ENCODE results near the gene LTA4H.

The LTA4H gene

DNA sequence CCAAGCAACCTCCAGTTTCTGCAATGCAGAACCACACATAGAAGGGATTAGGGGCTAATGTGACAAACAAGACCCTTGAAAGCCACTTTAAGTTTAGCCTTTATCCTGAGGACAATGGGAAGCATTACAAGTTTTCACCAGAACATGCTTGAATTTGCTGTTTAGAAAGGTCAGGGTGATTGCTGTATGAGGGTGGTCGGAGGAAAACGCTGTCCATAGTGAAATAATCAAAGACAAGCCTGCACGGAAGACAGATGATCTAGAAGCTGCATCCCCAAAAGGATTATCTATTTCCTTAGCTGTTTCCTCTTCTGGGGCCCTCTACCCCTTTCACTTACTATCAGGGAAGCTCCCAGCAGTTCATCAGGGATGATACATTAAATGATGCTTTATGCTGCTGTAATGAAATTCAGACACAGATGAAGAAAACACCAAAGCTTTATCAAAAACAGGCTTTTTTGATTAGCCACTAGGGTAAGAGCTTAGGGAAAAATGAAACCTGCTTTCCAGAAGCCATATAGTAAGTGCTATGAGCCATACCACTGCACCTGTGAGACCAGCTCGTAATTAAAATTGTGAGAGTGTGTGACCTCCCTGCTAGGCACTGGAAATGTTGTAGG lies 45.8 kb downstream of the LTA4H start:
- DNase-seq (ENCODE audit: insufficient read length, low spot score) (no peak), FAIRE-seq (no peak)
- TF ChIP-seq, protein P1, sequence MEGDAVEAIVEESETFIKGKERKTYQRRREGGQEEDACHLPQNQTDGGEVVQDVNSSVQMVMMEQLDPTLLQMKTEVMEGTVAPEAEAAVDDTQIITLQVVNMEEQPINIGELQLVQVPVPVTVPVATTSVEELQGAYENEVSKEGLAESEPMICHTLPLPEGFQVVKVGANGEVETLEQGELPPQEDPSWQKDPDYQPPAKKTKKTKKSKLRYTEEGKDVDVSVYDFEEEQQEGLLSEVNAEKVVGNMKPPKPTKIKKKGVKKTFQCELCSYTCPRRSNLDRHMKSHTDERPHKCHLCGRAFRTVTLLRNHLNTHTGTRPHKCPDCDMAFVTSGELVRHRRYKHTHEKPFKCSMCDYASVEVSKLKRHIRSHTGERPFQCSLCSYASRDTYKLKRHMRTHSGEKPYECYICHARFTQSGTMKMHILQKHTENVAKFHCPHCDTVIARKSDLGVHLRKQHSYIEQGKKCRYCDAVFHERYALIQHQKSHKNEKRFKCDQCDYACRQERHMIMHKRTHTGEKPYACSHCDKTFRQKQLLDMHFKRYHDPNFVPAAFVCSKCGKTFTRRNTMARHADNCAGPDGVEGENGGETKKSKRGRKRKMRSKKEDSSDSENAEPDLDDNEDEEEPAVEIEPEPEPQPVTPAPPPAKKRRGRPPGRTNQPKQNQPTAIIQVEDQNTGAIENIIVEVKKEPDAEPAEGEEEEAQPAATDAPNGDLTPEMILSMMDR (IDR thresholded peaks at IDR 0.05; ENCODE audit: insufficient read depth, missing control alignments): no peak

DNA sequence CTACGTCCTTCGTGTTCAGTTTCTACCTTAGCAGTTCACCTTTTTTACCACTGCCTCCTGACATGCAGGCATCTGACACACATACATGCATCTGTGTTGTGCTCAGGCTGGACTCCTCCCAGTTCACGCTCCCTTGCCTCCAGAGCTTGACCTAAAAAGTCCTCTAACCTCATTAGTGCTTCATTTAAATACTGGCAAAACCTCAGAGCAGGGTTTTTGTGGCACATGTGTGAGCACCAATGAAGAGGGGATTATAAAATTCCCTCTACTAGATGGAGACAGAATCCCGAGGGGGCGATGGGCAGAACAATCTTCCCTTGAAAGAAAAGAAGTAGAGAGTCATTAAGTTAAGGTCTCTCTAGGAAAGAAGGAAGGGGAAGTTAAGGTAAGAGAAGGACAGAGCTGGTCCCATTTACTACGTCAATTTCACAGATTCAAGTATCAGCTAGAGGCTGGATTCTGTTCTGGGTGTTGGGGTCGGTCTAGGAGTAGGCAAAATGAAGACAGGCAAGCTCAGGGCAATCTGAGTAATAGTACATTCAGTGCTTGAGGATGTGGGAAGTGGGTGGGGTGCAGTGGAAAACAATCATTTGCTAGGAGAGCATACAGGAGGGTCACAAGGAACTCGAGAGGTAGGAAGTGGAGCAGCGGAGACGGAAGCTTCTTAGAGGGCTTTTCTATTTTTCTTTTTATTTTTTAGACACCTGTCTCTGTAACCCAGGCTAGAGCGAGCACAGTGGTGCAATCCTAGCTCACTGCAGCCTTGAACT lies 46.7 kb downstream of the LTA4H start:
- TF ChIP-seq, protein P1 (IDR thresholded peaks at IDR 0.05; ENCODE audit: insufficient read depth, missing control alignments): no peak
- DNase-seq (ENCODE audit: insufficient read length, low spot score) (no peak), FAIRE-seq (no peak)

DNA sequence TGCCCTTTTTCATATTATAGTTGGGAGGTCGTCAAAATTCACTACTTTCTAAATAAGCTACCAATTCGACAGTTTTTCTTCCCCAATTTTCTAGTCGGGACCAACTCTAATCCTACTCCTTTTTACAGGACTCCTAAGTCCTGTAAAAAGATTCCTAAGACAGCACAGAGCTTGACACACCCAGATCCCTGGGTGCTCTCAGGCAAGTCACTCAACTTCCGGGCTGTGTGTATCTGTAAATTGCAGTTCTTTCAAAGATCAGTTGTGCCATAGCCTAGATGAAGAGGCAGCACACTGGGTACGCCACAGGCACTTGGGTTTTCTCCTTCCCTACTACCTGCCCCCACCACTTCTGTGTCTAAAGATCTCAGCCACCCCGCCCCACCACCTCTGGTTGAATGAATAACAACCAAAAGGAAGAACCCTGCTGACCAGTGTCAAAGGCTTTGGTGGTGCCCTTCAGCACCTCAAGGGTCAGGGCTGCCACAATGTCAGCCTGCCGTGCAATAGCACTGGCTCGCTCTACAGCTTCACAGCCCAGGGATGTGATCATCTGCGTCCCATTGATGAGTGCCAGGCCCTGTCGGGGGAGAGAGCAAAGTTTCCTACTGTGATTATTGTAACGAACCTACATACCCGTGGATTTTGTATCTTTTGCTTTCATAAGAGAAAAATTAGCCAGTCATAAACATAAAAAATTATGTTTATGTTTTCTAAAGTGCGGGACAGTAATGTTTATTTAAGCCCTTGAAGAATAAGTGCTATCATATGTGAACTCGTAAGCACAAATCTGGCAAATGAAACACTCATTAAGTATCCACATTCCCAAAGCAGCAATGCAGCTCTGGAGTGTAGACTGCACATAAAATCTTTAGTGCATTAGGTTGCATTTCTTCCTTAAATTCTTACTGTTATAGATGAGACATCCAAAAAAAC lies 48.5 kb downstream of the LTA4H start:
- FAIRE-seq (no peak), DNase-seq (ENCODE audit: insufficient read length, low spot score) (no peak)
- TF ChIP-seq, protein P1 (IDR thresholded peaks at IDR 0.05; ENCODE audit: insufficient read depth, missing control alignments): no peak

DNA sequence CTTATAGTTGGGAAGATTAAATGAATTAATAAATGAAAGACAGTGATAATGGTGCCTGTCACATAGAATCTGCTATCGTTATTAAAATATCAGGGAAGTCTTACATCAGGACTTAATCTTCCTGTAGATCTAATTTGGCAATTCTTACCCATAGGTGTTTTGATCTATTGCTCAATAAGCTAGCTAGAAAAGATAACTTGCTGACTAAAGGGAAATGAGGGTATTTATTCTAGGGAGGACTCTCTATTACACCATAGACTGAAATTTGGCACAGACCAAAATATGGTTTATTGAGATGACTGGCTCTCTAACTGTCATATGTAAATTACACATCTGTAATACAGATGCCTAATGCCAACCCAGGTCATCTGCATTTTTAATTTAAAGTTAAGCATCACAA lies 50.7 kb downstream of the LTA4H start:
- FAIRE-seq (no peak), DNase-seq (ENCODE audit: insufficient read length, low spot score) (no peak)
- TF ChIP-seq, protein P1 (IDR thresholded peaks at IDR 0.05; ENCODE audit: insufficient read depth, missing control alignments): no peak

DNA sequence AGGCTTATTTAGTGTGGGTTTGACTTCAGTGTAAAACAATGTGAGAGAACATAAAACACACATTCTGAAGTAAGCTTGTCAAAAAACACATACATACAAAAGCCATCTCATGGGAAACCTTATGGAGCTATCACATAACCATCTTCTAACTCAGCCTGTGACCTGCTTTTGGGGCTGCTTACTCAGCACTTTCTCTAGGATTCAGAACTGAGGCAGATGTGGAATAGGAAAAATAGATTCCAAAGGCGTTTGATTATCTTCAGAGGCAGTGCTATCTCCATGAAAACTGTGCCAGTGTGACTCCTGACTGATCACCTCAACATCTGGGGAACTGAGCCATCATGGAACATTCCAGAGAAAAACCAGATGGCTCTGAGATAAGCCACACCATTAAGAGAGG lies 52.8 kb downstream of the LTA4H start:
- TF ChIP-seq, protein P1 (IDR thresholded peaks at IDR 0.05; ENCODE audit: insufficient read depth, missing control alignments): no peak
- FAIRE-seq (no peak), DNase-seq (ENCODE audit: insufficient read length, low spot score) (no peak)

DNA sequence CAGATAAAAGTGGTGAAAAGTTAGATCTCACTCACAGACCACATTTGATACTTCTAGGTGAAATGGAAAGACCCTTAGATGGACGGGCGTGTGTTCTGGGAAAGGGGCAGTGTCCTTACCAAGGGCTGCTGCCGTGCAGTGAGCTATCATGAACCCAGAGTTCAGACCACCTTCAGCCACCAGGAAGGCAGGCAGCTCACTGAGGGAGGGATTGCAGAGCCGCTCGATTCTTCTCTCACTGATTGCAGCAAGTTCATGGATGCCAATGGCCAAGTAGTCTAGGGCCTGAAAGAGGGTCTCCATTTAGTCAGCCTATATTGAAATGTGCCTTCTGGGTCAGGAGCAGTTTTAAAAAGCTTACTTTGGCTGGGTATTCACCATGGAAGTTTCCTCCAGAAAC lies 55.0 kb downstream of the LTA4H start:
- FAIRE-seq: no peak
- TF ChIP-seq, protein P1 (IDR thresholded peaks at IDR 0.05; ENCODE audit: insufficient read depth, missing control alignments): no peak
- DNase-seq (ENCODE audit: insufficient read length, low spot score): no peak

Data from D721Med (cell line).